Ovary (tissue), 3 donors: ENCODE measurements around the gene PSENEN.

Source experiments
- CTCF ChIP-seq, 3 donors: fragments of 450-650 bp in 2 of 3; fragments of 200-600 bp in 1 of 3; IDR thresholded peaks; one replicate each; pipeline versions ENCODE4 v1.5.1 to v1.8.0; 2016 to 2022; ENCODE audit warnings: antibody characterized with exemption in 3 of 3, mild to moderate bottlenecking in 1 of 3
- EP300 ChIP-seq: sonication (generic); formaldehyde crosslinking; IDR thresholded peaks from one replicate; pipeline ENCODE4 v1.6.1; 2017; ENCODE audit warnings: antibody characterized with exemption
- POLR2A ChIP-seq: fragments of 450-650 bp; IDR thresholded peaks from one replicate; pipeline ENCODE4 v1.6.1; 2017; ENCODE audit warnings: antibody characterized with exemption, mild to moderate bottlenecking, moderate library complexity
- donor health status: DM: no; HTN: no; CAD: no.

GRCh38 chr19:35740108-35740422 lies 5.4 kb upstream of the PSENEN start:
- TF ChIP-seq POLR2A (no peak), CTCF (IDR thresholded peaks at IDR 0.05) (no peak), EP300 (no peak)
